MM.1S (cell line): Measurements from ENCODE around the gene XIRP2.

Experiments
- CTCF ChIP-seq: fragments of 300-600 bp; sonication (generic); IDR thresholded peaks from 2 replicates; pipeline ENCODE4 v1.5.1; 2016; ENCODE audit warnings: antibody characterized with exemption, low read length, mixed read lengths
- EZH2 ChIP-seq: fragments of 300-600 bp; sonication (generic); optimal IDR thresholded peaks from 2 replicates; pipeline ENCODE3; 2017; ENCODE audit warnings: low read depth, mild to moderate bottlenecking, antibody characterized with exemption, low read length, mixed read lengths
- EZH2phosphoT487 ChIP-seq: fragments of 300-600 bp; sonication (generic); IDR thresholded peaks from 2 replicates; pipeline ENCODE4 v1.6.1; 2018; ENCODE audit warnings: antibody characterized with exemption, low read length

- TF ChIP-seq CTCF (no peak), EZH2 (no peak), EZH2phosphoT487 (no peak)
Observed at GRCh38 chr2:167253025-167253424, 364.7 kb downstream of the XIRP2 start.
